ENCODE data around the gene PLA2G4B.

Gene PLA2G4B

GRCh38 chr15:41809526-41810220 is 29.0 kb upstream of the PLA2G4B start:
- no peak for DNase-seq

GRCh38 chr15:41810651-41811431 is 27.8 kb upstream of the PLA2G4B start:
- DNase-seq = no peak

GRCh38 chr15:41811432-41812195 is 27.0 kb upstream of the PLA2G4B start:
- peak; percentile 86 for DNase-seq

GRCh38 chr15:41812820-41813375 is 25.7 kb upstream of the PLA2G4B start:
- no peak for DNase-seq

- no peak for DNase-seq
Measured at GRCh38 chr15:41813426-41813825, 25.2 kb upstream of the PLA2G4B start.

DNA sequence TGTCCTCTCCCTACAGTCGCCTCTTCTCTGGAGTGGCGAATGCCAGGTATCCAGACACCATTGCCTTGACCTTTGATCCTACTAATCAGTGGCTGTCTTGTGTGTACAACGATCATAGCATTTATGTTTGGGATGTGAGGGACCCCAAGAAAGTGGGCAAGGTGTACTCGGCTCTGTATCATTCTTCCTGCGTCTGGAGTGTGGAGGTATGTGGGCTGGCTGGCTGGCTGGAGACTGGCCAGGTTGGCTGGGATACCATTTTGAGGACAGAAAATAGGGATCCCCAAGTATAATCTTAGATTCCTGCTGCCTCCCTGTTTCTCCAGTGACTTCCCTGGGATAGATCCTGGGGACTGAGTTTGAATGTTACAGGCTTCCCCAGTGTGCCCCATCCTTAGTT is 24.1 kb upstream of the PLA2G4B start:
- DNase-seq = no peak

GRCh38 chr15:41816788-41817187 is 21.9 kb upstream of the PLA2G4B start:
- DNase-seq = no peak

- DNase-seq = no peak
Measured at GRCh38 chr15:41817327-41817726, 21.3 kb upstream of the PLA2G4B start.

GRCh38 chr15:41817781-41818180 is 20.9 kb upstream of the PLA2G4B start:
- no peak for DNase-seq

GRCh38 chr15:41819455-41820050 is 19.1 kb upstream of the PLA2G4B start:
- no peak for DNase-seq

GRCh38 chr15:41820791-41821423 is 17.7 kb upstream of the PLA2G4B start:
- DNase-seq = no peak

- no peak for DNase-seq
Measured at GRCh38 chr15:41821831-41822230, 16.8 kb upstream of the PLA2G4B start.

GRCh38 chr15:41822471-41822870 is 16.2 kb upstream of the PLA2G4B start:
- no peak for DNase-seq

DNA sequence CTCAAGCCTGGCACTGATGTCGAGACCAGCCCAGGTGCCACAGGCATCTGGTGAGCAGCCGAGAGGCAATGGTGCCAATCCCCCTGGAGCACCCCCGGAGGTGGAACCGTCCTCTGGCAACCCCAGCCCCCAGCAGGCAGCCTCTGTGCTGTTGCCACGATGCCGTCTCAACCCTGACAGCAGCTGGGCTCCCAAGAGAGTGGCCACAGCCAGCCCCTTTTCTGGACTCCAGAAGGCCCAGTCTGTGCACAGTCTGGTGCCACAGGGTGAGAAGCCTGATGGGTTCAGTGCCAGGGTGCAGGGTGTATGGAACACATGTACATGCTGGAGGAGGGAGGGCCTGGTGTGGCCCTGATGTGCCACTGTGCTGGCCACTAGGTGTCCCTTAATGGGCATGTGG is 15.7 kb upstream of the PLA2G4B start:
- DNase-seq = no peak

DNA sequence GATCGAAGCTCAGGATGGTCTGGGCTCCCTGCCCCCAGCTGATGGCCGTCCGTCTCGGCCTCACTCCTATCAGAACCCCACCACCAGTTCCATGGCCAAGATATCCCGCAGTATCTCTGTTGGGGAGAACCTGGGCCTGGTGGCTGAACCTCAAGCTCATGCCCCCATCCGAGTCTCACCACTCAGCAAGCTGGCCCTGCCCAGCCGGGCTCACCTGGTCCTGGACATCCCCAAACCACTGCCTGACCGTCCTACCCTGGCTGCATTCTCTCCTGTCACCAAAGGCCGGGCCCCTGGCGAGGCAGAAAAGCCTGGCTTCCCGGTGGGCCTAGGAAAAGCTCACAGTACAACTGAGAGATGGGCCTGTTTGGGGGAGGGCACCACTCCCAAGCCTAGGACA is 15.1 kb upstream of the PLA2G4B start:
- no peak for DNase-seq

GRCh38 chr15:41824062-41824745 is 14.4 kb upstream of the PLA2G4B start:
- no peak for DNase-seq

DNA sequence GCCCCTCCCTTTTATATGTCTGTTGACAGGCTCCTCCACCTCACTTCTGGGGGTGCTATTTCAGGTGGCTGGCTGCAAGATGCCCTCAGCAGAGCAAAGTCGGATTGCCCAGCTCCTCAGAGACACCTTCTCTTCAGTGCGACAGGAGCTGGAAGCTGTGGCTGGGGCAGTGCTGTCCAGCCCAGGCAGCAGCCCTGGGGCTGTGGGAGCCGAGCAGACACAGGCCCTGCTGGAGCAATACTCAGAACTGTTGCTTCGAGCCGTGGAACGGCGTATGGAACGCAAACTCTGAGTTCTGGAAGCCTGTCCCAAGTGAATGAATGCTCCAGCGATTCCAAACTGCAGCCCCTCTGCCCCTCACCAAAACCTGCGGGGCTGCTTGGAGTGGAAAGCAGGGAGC is 13.5 kb upstream of the PLA2G4B start:
- no peak for DNase-seq

DNA sequence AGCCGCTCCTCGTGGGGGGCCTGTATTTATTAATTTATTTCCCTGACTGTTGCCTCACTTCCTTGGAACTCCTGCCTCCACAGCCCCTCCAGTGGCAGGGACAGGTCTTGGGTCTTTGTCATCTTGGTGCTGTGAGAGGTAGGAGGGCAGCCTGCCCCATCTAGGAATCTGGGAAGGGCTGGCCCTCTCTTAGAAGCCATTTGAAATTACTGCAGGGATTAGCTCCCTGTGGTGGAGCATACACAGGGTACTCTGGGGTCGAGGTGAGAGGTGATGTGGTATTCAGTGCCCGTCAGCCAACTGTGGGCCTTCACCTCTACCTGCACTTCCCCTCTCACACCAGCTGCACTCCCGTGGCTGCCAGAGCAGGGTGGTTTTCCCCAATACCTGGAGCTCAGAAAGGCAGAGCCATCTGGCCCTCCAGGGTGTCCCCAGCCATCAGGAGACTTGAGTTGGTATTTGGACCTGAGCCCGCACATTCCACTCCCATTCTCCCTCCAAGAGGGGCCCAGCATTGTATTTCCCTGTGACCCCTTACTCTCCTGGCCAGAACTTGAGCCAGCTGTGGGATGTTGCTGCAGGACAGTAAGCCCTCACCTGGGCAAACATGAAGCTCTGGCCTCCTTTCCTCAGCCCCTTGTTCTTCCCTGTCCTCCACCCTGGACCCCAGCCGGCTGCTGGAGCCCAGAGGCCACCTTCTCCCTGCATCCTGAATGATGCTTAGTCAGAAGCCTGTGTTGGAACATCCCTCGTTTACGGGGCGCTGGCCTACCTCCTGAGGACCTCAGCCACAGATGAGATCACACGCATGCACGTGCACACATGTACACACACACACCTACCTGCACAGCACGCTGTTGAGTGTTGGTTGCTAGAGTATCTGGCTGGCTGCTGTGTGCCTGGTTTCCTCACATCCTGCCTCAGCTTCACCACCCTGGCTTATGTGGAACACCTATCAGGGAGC is 12.8 kb upstream of the PLA2G4B start:
- no peak for DNase-seq

DNA sequence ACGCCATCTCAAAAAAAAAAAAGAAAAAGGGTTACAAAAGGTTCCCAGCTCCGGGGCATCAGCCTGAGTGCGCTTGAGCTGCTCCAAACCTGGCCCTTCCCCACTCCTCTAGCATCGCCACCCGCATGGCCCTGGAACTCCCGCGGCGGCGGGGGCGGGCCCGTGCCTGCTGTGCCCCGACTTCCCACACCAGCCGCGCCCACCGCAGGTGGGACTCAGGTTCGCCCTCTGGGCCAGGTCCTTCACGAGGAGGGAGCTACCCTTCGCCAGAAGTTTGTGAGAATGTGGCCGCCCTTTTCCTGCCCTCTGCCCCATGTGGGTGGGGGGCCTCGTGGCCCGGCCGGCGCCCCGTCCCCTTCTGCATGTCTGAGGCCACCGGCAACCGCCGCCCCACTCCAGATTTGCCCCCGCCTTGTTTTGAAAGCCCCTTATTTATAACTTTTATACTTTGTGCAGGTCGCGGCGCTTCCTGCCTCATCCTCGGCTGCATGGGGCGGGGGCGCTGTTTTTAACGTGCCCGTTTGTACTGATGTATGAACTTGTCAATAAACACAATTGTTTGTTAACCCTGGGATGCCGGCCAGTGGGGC is 11.3 kb upstream of the PLA2G4B start:
- DNase-seq = no peak

Measured in activated CD8-positive, alpha-beta memory T cell treated with anti-CD3 and anti-CD28 coated beads, Interleukin-2, amount 50 U/mL, for 48 hours (primary cell).